ENCODE data around the gene KCNK17. TPM values are rescaled to one million over a fixed set of nuclear protein-coding genes. Genes with fewer than 3 reads are reported as not detected.
"Not testable (repeated sequence)": the region's sequence is repeated elsewhere in the genome, so short reads cannot be mapped to it uniquely, and the experiment has no call there.

KCNK17 gene
- total RNA-seq, 1 experiment from 2014 or later = not detected

GRCh38 chr6:39287601-39288000 lies 26.6 kb downstream of the KCNK17 start:
- TF ChIP-seq FOSL1 (IDR thresholded peaks at IDR 0.05; ENCODE audit: low read depth) (no peak), CTCF (IDR thresholded peaks at IDR 0.05 in 2 of 3, conservative IDR thresholded peaks at IDR 0.05 in 1 of 3; ENCODE audit: borderline replicate concordance in 1 of 3, insufficient read depth in 1 of 3, low read depth in 2 of 3, low read length in 2 of 3) (no peak), SP1 (IDR thresholded peaks at IDR 0.05; ENCODE audit: low read depth) (no peak), POLR2A (IDR thresholded peaks at IDR 0.05; ENCODE audit: borderline replicate concordance, extremely low read depth, insufficient read depth, insufficient read length) (no peak), CBX3 (IDR thresholded peaks at IDR 0.05; ENCODE audit: low read depth) (no peak), SRF (IDR thresholded peaks at IDR 0.05; ENCODE audit: low read depth) (no peak), ZNF274 (IDR thresholded peaks at IDR 0.05; ENCODE audit: low read depth, low read length) (no peak), TCF7L2 (IDR thresholded peaks at IDR 0.05; ENCODE audit: borderline replicate concordance, extremely low read depth, insufficient read depth, insufficient read length) (no peak), ZBTB33 (IDR thresholded peaks at IDR 0.05; ENCODE audit: extremely low read depth, insufficient replicate concordance, low read length) (no peak), ATF3 (IDR thresholded peaks at IDR 0.05) (no peak)
- no peak overlapping the region for H3K4me2 ChIP-seq (ENCODE audit: low read length)
- CTCF ChIA-PET = no interaction called here
- H3K9me3 ChIP-seq (ENCODE audit: control insufficient read depth in 1 of 2, insufficient read depth in 1 of 2, low read depth in 1 of 2, low read length in 2 of 2) = no peaks in the 10 kb centered on the region
- POLR2A ChIA-PET = no interaction called here
- intact Hi-C loops (cut with micrococcal nuclease) = no loop called here
- DNase-seq (ENCODE audit: low read depth, low spot score) (no peak), ATAC-seq (no peak)
- no peaks in the 10 kb centered on the region for H3K79me2 ChIP-seq (ENCODE audit: insufficient read depth, low read length)
- RAD21 ChIA-PET (ENCODE audit: low non-redundant PET in 1 of 2, low total read pairs in 2 of 2, uncharacterized antibody in 2 of 2, unreplicated experiment in 2 of 2) = no interaction called here
- H3K9ac ChIP-seq (ENCODE audit: low read length) = no peak overlapping the region
- H3K9me2 ChIP-seq (ENCODE audit: insufficient read depth) = no peaks in the 10 kb centered on the region
- H3K27ac ChIP-seq (ENCODE audit: low read depth, low read length) = no peak overlapping the region
- H2AFZ ChIP-seq (ENCODE audit: low read depth, low read length, poor library complexity, severe bottlenecking) = no peak overlapping the region
- no peak overlapping the region for H3K4me3 ChIP-seq (replicated peaks in 1 of 2; ENCODE audit: low read depth in 1 of 2, low read length in 2 of 2)
- no peaks in the 10 kb centered on the region for H4K20me1 ChIP-seq (ENCODE audit: insufficient read depth)
- no peaks in the 10 kb centered on the region for H3K27me3 ChIP-seq (ENCODE audit: insufficient read depth, low read length)
- H3K4me1 ChIP-seq (ENCODE audit: control insufficient read depth in 1 of 2, insufficient read depth in 2 of 2, low read length in 2 of 2) = peaks cover 0 to 8% of the 10 kb centered on the region in 2 experiments; a peak in 1 of 4 replicates
- BruUV-seq (replicated peaks) = no TSS peak
- H3K36me3 ChIP-seq (ENCODE audit: control insufficient read depth in 1 of 2, insufficient read depth in 2 of 2, low read length in 2 of 2) = no peaks in the 10 kb centered on the region

GRCh38 chr6:39286596-39286995 lies 27.6 kb downstream of the KCNK17 start:
- RAD21 ChIA-PET (ENCODE audit: low non-redundant PET in 1 of 2, low total read pairs in 2 of 2, uncharacterized antibody in 2 of 2, unreplicated experiment in 2 of 2) = interaction anchor here in 1 of 2 experiments (0.6 kb wide), 1 partner anchor 883 kb away, joined by 3 read pairs; no protein-coding TSS in a partner anchor
- H4K20me1 ChIP-seq (ENCODE audit: insufficient read depth); H3K27me3 ChIP-seq (ENCODE audit: insufficient read depth, low read length); H3K4me3 ChIP-seq (replicated peaks in 1 of 2; ENCODE audit: low read depth in 1 of 2, low read length in 2 of 2); BruUV-seq (replicated peaks); CTCF ChIA-PET; POLR2A ChIA-PET; H3K79me2 ChIP-seq (ENCODE audit: insufficient read depth, low read length); intact Hi-C loops (cut with micrococcal nuclease); ATAC-seq; H3K9me3 ChIP-seq (ENCODE audit: control insufficient read depth in 1 of 2, insufficient read depth in 1 of 2, low read depth in 1 of 2, low read length in 2 of 2); DNase-seq (ENCODE audit: low read depth, low spot score); H2AFZ ChIP-seq (ENCODE audit: low read depth, low read length, poor library complexity, severe bottlenecking); H3K4me2 ChIP-seq (ENCODE audit: low read length); H3K27ac ChIP-seq (ENCODE audit: low read depth, low read length); H3K36me3 ChIP-seq (ENCODE audit: control insufficient read depth in 1 of 2, insufficient read depth in 2 of 2, low read length in 2 of 2); H3K9me2 ChIP-seq (ENCODE audit: insufficient read depth); H3K9ac ChIP-seq (ENCODE audit: low read length): not testable (repeated sequence)
- H3K4me1 ChIP-seq (ENCODE audit: control insufficient read depth in 1 of 2, insufficient read depth in 2 of 2, low read length in 2 of 2) = peaks cover 0 to 17% of the 10 kb centered on the region in 2 experiments; a peak in 1 of 4 replicates
